ENCODE results near the gene ZNF446. TPM values are rescaled to one million over a fixed set of nuclear protein-coding genes. Genes with fewer than 3 reads are reported as not detected.
A peak's percentile ranks its signal among the peaks of the same experiment; 100 is the strongest.
"Not testable (repeated sequence)": the region's sequence is repeated elsewhere in the genome, so short reads cannot be mapped to it uniquely, and the experiment has no call there.

Gene ZNF446
- total and polyA plus RNA-seq, 2 donors (not counting 1 experiment from before 2014, with no cell fraction given) = 15.0 to 18.9 TPM

DNA sequence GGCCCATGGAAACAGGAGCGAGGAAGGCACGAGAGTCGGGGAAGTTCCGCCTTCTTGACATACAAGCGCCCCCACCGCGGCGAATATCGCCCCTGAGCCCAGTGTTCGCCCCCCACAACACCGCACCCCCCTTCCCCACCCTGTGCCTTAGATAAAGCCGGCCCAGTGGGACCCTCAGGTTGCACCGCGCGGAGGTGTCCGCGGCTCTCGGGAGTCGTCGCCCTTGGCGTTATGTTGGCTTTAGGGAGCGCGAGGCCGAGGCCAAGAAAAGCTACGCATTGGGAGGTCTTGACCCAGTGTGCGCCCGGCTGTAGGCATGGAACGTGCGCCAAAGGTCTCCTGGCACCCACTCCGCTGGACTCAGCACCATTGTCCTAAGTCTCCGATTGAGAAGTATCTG, 35.6 kb upstream of the ZNF446 start:
- 21% methylated on average over 31 of the region's 31 CpGs for WGBS (ENCODE audit: insufficient coverage)
- Histone ChIP-seq H3K4me1 (ENCODE audit: control insufficient read depth in 2 of 2, insufficient read depth in 2 of 2, low read length in 2 of 2) (peaks cover 14 to 21% of the 10 kb centered on the region in 2 donors), H3K4me3 (ENCODE audit: control extremely low read depth in 1 of 5, extremely low read depth in 1 of 5, insufficient read depth in 1 of 5, low read depth in 2 of 5, low read length in 4 of 5) (peak overlapping the region; percentile 46 to 97 (median 74)), H4K20me1 (ENCODE audit: control insufficient read depth, insufficient read depth, low read length, poor library complexity, severe bottlenecking) (no peaks in the 10 kb centered on the region), H2AFZ (ENCODE audit: insufficient read depth, low read depth, low read length, poor library complexity, severe bottlenecking) (peak overlapping the region; percentile 94), H3K79me2 (ENCODE audit: control insufficient read depth, insufficient read depth, low read length) (peaks cover 15% of the 10 kb centered on the region), H3K9ac (ENCODE audit: low read length) (peak overlapping the region; percentile 95), H3K27me3 (replicated peaks in 1 of 4; ENCODE audit: control extremely low read depth in 1 of 4, control insufficient read depth in 3 of 4, insufficient read depth in 4 of 4, low read length in 3 of 4) (no peaks in the 10 kb centered on the region), H3K4me2 (replicated peaks; ENCODE audit: low read depth, low read length, poor library complexity, severe bottlenecking) (peak overlapping the region; percentile 98), H3K36me3 (replicated peaks in 1 of 2; ENCODE audit: control extremely low read depth in 1 of 2, control insufficient read depth in 1 of 2, extremely low read depth in 1 of 2, insufficient read depth in 2 of 2, low read length in 1 of 2) (peaks cover 0 to 14% of the 10 kb centered on the region in 2 experiments), H3K27ac (ENCODE audit: low read length in 2 of 2) (peak overlapping the region; percentile 78 to 97), H3K9me3 (ENCODE audit: control extremely low read depth in 1 of 3, control insufficient read depth in 2 of 3, insufficient read depth in 1 of 3, low read length in 2 of 3) (peaks cover 0 to 68% (median 25%) of the 10 kb centered on the region in 3 donors)
- H3K27me3 Mint-ChIP-seq = peaks cover 9% of the 10 kb centered on the region
- TF ChIP-seq EZH2 (IDR thresholded peaks at IDR 0.05; ENCODE audit: borderline replicate concordance, insufficient read depth, low read depth, low read length, poor library complexity, severe bottlenecking) = no peak
- TF ChIP-seq, protein P1, sequence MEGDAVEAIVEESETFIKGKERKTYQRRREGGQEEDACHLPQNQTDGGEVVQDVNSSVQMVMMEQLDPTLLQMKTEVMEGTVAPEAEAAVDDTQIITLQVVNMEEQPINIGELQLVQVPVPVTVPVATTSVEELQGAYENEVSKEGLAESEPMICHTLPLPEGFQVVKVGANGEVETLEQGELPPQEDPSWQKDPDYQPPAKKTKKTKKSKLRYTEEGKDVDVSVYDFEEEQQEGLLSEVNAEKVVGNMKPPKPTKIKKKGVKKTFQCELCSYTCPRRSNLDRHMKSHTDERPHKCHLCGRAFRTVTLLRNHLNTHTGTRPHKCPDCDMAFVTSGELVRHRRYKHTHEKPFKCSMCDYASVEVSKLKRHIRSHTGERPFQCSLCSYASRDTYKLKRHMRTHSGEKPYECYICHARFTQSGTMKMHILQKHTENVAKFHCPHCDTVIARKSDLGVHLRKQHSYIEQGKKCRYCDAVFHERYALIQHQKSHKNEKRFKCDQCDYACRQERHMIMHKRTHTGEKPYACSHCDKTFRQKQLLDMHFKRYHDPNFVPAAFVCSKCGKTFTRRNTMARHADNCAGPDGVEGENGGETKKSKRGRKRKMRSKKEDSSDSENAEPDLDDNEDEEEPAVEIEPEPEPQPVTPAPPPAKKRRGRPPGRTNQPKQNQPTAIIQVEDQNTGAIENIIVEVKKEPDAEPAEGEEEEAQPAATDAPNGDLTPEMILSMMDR (IDR thresholded peaks at IDR 0.05) = no peak
- DNase-seq (no peak), ATAC-seq (ENCODE audit: low read depth) (no peak)
- intact Hi-C loops (cut with micrococcal nuclease) = loop anchor here (1.0 to 2.0 kb wide), 13 partner anchors 11 to 257 kb away; partner anchors contain the start of genes ERVK3-1, MZF1, RPS5 and ZBTB45
- ChIA-PET CTCF (interaction anchor here (1.1 kb wide), 1 partner anchor 114 kb away, joined by 3 read pairs; the partner anchor contains the start of gene ZSCAN22), POLR2A (interaction anchor here (0.8 to 1.4 kb wide), 7 partner anchors 11 to 257 kb away, joined by 3 to 11 read pairs (median 5); partner anchors contain the start of genes ZBTB45, ZNF274, ZNF324B and ZNF446)
- peak overlapping the region; percentile 98 for H3K27ac Mint-ChIP-seq
- H3K9me3 Mint-ChIP-seq (ENCODE audit: insufficient read depth) = peaks cover 17% of the 10 kb centered on the region
- H3K4me1 Mint-ChIP-seq = peaks cover 23% of the 10 kb centered on the region
- H3K4me3 Mint-ChIP-seq = peak overlapping the region; percentile 99

DNA sequence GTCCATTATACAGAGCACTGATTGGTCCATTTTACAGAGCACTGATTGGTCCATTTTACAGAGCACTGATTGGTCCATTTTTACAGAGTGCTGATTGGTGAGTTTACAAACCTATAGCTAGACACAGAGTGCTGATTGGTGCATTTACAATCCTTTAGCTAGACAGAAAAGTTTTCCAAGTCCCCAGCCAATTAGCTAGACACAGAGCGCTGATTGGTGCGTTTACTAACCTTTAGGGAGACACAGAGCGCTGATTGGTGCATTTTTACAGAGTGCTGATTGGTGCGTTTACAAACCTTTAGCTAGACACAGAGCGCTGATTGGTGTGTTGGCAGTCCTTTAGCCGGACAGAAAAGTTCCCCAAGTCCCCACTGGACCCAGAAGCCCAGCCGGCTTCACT, 33.2 kb upstream of the ZNF446 start:
- Mint-ChIP-seq H3K27me3 (peaks cover 23% of the 10 kb centered on the region), H3K9me3 (ENCODE audit: insufficient read depth) (peaks cover 13% of the 10 kb centered on the region), H3K4me1 (peaks cover 21% of the 10 kb centered on the region)
- H2AFZ ChIP-seq (ENCODE audit: insufficient read depth, low read depth, low read length, poor library complexity, severe bottlenecking); ATAC-seq (ENCODE audit: low read depth); H4K20me1 ChIP-seq (ENCODE audit: control insufficient read depth, insufficient read depth, low read length, poor library complexity, severe bottlenecking); DNase-seq; H3K9ac ChIP-seq (ENCODE audit: low read length); CTCF ChIA-PET; H3K4me3 ChIP-seq (ENCODE audit: control extremely low read depth in 1 of 5, extremely low read depth in 1 of 5, insufficient read depth in 1 of 5, low read depth in 2 of 5, low read length in 4 of 5); H3K4me3 Mint-ChIP-seq; H3K4me2 ChIP-seq (replicated peaks; ENCODE audit: low read depth, low read length, poor library complexity, severe bottlenecking); H3K27ac ChIP-seq (ENCODE audit: low read length in 2 of 2); H3K36me3 ChIP-seq (replicated peaks in 1 of 2; ENCODE audit: control extremely low read depth in 1 of 2, control insufficient read depth in 1 of 2, extremely low read depth in 1 of 2, insufficient read depth in 2 of 2, low read length in 1 of 2); H3K27ac Mint-ChIP-seq; intact Hi-C loops (cut with micrococcal nuclease): not testable (repeated sequence)
- Histone ChIP-seq H3K4me1 (ENCODE audit: control insufficient read depth in 2 of 2, insufficient read depth in 2 of 2, low read length in 2 of 2) (peaks cover 14 to 21% of the 10 kb centered on the region in 2 donors), H3K27me3 (replicated peaks in 1 of 4; ENCODE audit: control extremely low read depth in 1 of 4, control insufficient read depth in 3 of 4, insufficient read depth in 4 of 4, low read length in 3 of 4) (peaks cover 0 to 16% (median 1%) of the 10 kb centered on the region in 4 experiments), H3K9me3 (ENCODE audit: control extremely low read depth in 1 of 3, control insufficient read depth in 2 of 3, insufficient read depth in 1 of 3, low read length in 2 of 3) (peaks cover 0 to 47% (median 9%) of the 10 kb centered on the region in 3 donors), H3K79me2 (ENCODE audit: control insufficient read depth, insufficient read depth, low read length) (peaks cover 12% of the 10 kb centered on the region)
- WGBS (ENCODE audit: insufficient coverage) = 89% methylated on average over 7 of the region's 7 CpGs
- POLR2A ChIA-PET = interaction anchor here (0.7 kb wide), 1 partner anchor 130 kb away, joined by 3 read pairs; the partner anchor contains the start of gene MZF1

DNA sequence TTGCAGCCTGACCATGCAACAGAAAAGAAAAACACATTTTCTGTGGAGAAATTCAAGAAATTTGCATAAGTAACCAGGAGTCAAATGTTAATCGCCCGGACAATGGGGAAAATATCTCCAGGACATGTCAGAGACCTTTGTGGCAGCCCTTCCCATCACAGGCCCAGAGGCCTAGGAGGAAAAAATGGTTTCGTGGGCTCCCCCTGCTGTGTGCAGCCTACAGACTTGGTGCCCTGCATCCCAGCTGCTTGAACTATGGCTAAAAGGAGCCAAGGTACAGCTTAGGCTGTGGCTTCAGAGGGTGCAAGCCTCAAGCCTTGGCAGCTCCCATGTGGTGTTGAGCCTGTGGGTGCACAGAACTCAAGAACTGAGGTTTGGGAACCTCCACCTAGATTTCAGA, 27.3 kb upstream of the ZNF446 start:
- H3K4me1 Mint-ChIP-seq = peaks cover 20% of the 10 kb centered on the region
- H3K27ac ChIP-seq (ENCODE audit: low read length in 2 of 2); DNase-seq; H3K4me3 Mint-ChIP-seq; intact Hi-C loops (cut with micrococcal nuclease); H3K79me2 ChIP-seq (ENCODE audit: control insufficient read depth, insufficient read depth, low read length); POLR2A ChIA-PET; CTCF ChIA-PET; ATAC-seq (ENCODE audit: low read depth); H3K9ac ChIP-seq (ENCODE audit: low read length); H3K4me3 ChIP-seq (ENCODE audit: control extremely low read depth in 1 of 5, extremely low read depth in 1 of 5, insufficient read depth in 1 of 5, low read depth in 2 of 5, low read length in 4 of 5); H3K9me3 Mint-ChIP-seq (ENCODE audit: insufficient read depth); H2AFZ ChIP-seq (ENCODE audit: insufficient read depth, low read depth, low read length, poor library complexity, severe bottlenecking); H3K4me2 ChIP-seq (replicated peaks; ENCODE audit: low read depth, low read length, poor library complexity, severe bottlenecking); H4K20me1 ChIP-seq (ENCODE audit: control insufficient read depth, insufficient read depth, low read length, poor library complexity, severe bottlenecking); H3K36me3 ChIP-seq (replicated peaks in 1 of 2; ENCODE audit: control extremely low read depth in 1 of 2, control insufficient read depth in 1 of 2, extremely low read depth in 1 of 2, insufficient read depth in 2 of 2, low read length in 1 of 2); H3K27ac Mint-ChIP-seq: not testable (repeated sequence)
- H3K9me3 ChIP-seq (ENCODE audit: control extremely low read depth in 1 of 3, control insufficient read depth in 2 of 3, insufficient read depth in 1 of 3, low read length in 2 of 3) = peaks cover 3 to 13% (median 6%) of the 10 kb centered on the region in 3 donors
- peaks cover 5 to 12% of the 10 kb centered on the region in 2 donors for H3K4me1 ChIP-seq (ENCODE audit: control insufficient read depth in 2 of 2, insufficient read depth in 2 of 2, low read length in 2 of 2)
- 71% methylated on average over 3 of the region's 3 CpGs for WGBS (ENCODE audit: insufficient coverage)
- peaks cover 0 to 29% (median 2%) of the 10 kb centered on the region in 4 experiments for H3K27me3 ChIP-seq (replicated peaks in 1 of 4; ENCODE audit: control extremely low read depth in 1 of 4, control insufficient read depth in 3 of 4, insufficient read depth in 4 of 4, low read length in 3 of 4)
- peaks cover 27% of the 10 kb centered on the region for H3K27me3 Mint-ChIP-seq
